Kidney (tissue), 14 donors: ENCODE data around the gene MED27. TPM values are rescaled to one million over a fixed set of nuclear protein-coding genes. Genes with fewer than 3 reads are reported as not detected.

Source experiments
- DNase-seq, 5 donors: peaks; one replicate each; pipeline ENCODE4 v3.0.0-alpha.2; 2013 to 2020
- FAIRE-seq: peaks from 2 replicates; lab custom pipeline; 2012; peaks lifted over from hg19 to GRCh38; lab: Jason Lieb, UNC
- H3K27ac ChIP-seq, 2 donors: one replicate each; pipeline ENCODE4 v1.7.0; 2013; ENCODE audit warnings: low read depth in 2 of 2, low read length in 2 of 2, inconsistent platforms in 1 of 2
- H3K27me3 ChIP-seq: one replicate; pipeline ENCODE4 v1.7.1; 2013; ENCODE audit warnings: low read length, inconsistent platforms; ENCODE audit not compliant: control insufficient read depth, insufficient read depth
- H3K36me3 ChIP-seq, 3 donors: one replicate each; pipeline versions ENCODE4 v1.7.0 to v1.7.1; 2013; ENCODE audit warnings: low read length in 3 of 3, control low read depth in 1 of 3, inconsistent platforms in 1 of 3; ENCODE audit not compliant: insufficient read depth in 3 of 3, control insufficient read depth in 2 of 3
- H3K4me1 ChIP-seq, 3 donors: one replicate each; pipeline versions ENCODE4 v1.7.0 to v1.7.1; 2013; ENCODE audit warnings: low read length in 3 of 3, inconsistent platforms in 1 of 3, low read depth in 1 of 3; ENCODE audit not compliant: control insufficient read depth in 2 of 3, insufficient read depth in 2 of 3
- H3K4me3 ChIP-seq, 3 donors: one replicate each; pipeline versions ENCODE4 v1.7.0 to v1.8.1; 2013; ENCODE audit warnings: low read length in 3 of 3, control low read depth in 1 of 3, inconsistent platforms in 1 of 3
- H3K9ac ChIP-seq, 3 donors: one replicate each; pipeline versions ENCODE4 v1.7.0 to v1.7.1; 2013; ENCODE audit warnings: low read length in 3 of 3, control low read depth in 1 of 3, inconsistent platforms in 1 of 3
- H3K9me3 ChIP-seq, 3 donors: one replicate each; pipeline versions ENCODE4 v1.7.0 to v1.7.1; 2013; ENCODE audit warnings: low read length in 3 of 3, control low read depth in 1 of 3, inconsistent platforms in 1 of 3; ENCODE audit not compliant: control insufficient read depth in 2 of 3, insufficient read depth in 1 of 3
- CTCF ChIP-seq: IDR thresholded peaks from 3 replicates; pipeline ENCODE4 v1.5.1; 2012; ENCODE audit warnings: mild to moderate bottlenecking, moderate library complexity, borderline replicate concordance; ENCODE audit not compliant: insufficient read depth; ENCODE audit errors: extremely low read depth
- intact Hi-C: fragments of 100-400 bp; cut with DNase I; formaldehyde crosslinking; loops from one replicate; pipeline ENCODE4 v1.11.1; 2022
- polyA plus RNA-seq: library from polyadenylated mRNA; stranded (reverse); fragments of 350-450 nt; fragmentation: Illumina TruSeq; extraction: RNeasy Lipid Tissue Mini Kit (QIAGEN cat#74804); gene quantifications from one replicate; pipeline ENCODE4 v1.2.3, GENCODE V29; 2014; ENCODE audit warnings: low read depth, low replicate concordance; ENCODE audit not compliant: insufficient read depth
- total RNA-seq: library from RNA; stranded (reverse); fragmentation: NEBNext Ultra II Directional; extraction: Animal tissue kit (Norgen Biotek cat#: 25700); gene quantifications from one replicate; pipeline ENCODE4 v1.2.1, GENCODE V29; 2021
- donor health status: control.
- donor health status: control.
- donor health status: control.
- donor health status: control.
- donor health status: control.
- donor health status: DM: yes; HTN: yes; CAD: no.
- donor health status: Normal renal cell carcinoma (clear cell type).

Gene MED27
- total and polyA plus RNA-seq, 2 donors from 2014 or later = 15.9 to 23.1 TPM

- no peak for DNase-seq
- intact Hi-C loops = no loop called here
- Histone ChIP-seq H3K27me3 (no peaks in the 10 kb centered on the region), H3K9ac (no peak overlapping the region), H3K27ac (no peak overlapping the region), H3K4me1 (no peaks in the 10 kb centered on the region), H3K9me3 (no peaks in the 10 kb centered on the region), H3K4me3 (no peak overlapping the region), H3K36me3 (no peaks in the 10 kb centered on the region)
- no peak for FAIRE-seq
- no peak for TF ChIP-seq CTCF
These were observed 113.8 kb downstream of the MED27 start for GRCh38 chr9:131965841-131966240.

GRCh38 chr9:131965103-131965502 lies 114.6 kb downstream of the MED27 start:
- no peak for FAIRE-seq
- H3K27me3 ChIP-seq = no peaks in the 10 kb centered on the region
- no peaks in the 10 kb centered on the region for H3K9me3 ChIP-seq
- DNase-seq = peak in 2 of 5 donors; percentile 44 to 58
- no peak overlapping the region for H3K27ac ChIP-seq
- H3K36me3 ChIP-seq = no peaks in the 10 kb centered on the region
- H3K4me3 ChIP-seq = no peak overlapping the region
- no peaks in the 10 kb centered on the region for H3K4me1 ChIP-seq
- intact Hi-C loops = no loop called here
- TF ChIP-seq CTCF = no peak
- H3K9ac ChIP-seq = no peak overlapping the region

- H3K36me3 ChIP-seq = no peaks in the 10 kb centered on the region
- no peaks in the 10 kb centered on the region for H3K9me3 ChIP-seq
- H3K27ac ChIP-seq = no peak overlapping the region
- H3K4me3 ChIP-seq = no peak overlapping the region
- intact Hi-C loops = no loop called here
- TF ChIP-seq CTCF = no peak
- no peak for DNase-seq
- no peaks in the 10 kb centered on the region for H3K4me1 ChIP-seq
- no peaks in the 10 kb centered on the region for H3K27me3 ChIP-seq
- no peak for FAIRE-seq
- no peak overlapping the region for H3K9ac ChIP-seq
These were observed 116.3 kb downstream of the MED27 start for GRCh38 chr9:131963072-131964030.
